K562 (cell line): ENCODE data around the gene POPDC3. TPM values are rescaled to one million over a fixed set of nuclear protein-coding genes. Genes with fewer than 3 reads are reported as not detected.

Source experiments
- ELF2 ChIP-seq: fragments of 250-450 bp; sonication (Bioruptor Pico); IDR thresholded peaks from 2 replicates; pipeline ENCODE4 v1.5.0; 2021; ENCODE audit warnings: mild to moderate bottlenecking
- KDM1A ChIP-seq, 2 experiments: fragments of 450-650 bp; IDR thresholded peaks; 2 replicates each; pipeline ENCODE4 v1.6.1; 2016; ENCODE audit warnings: mild to moderate bottlenecking in 2 of 2
- YBX1 ChIP-seq: fragments of 450-650 bp; IDR thresholded peaks from 2 replicates; pipeline ENCODE4 v1.7.1; 2016; ENCODE audit warnings: mild to moderate bottlenecking
- ZBTB17 ChIP-seq: fragments of 450-650 bp; formaldehyde crosslinking; IDR thresholded peaks from 2 replicates; pipeline ENCODE4 v1.4.0; 2020; ENCODE audit warnings: mild to moderate bottlenecking
- ZNF263 ChIP-seq: sonication (generic); formaldehyde crosslinking; IDR thresholded peaks from 2 replicates; pipeline ENCODE4 v1.8.0; 2022; ENCODE audit warnings: mild to moderate bottlenecking, missing genetic modification reagents, borderline replicate concordance
- ZNF707 ChIP-seq: fragments of 250-450 bp; sonication (Bioruptor Pico); conservative IDR thresholded peaks from 2 replicates; pipeline ENCODE4 v1.8.0; 2022; ENCODE audit warnings: inconsistent platforms, mild to moderate bottlenecking, moderate library complexity
- ZNF77 ChIP-seq: fragments of 250-450 bp; sonication (Bioruptor Pico); IDR thresholded peaks from 2 replicates; pipeline ENCODE4 v1.5.0; 2020
- polyA plus RNA-seq, 8 experiments: library from polyadenylated mRNA; depleted of rRNA in 4 of 8; stranded (reverse) in 5 of 8; unstranded in 3 of 8; fragments of >200 nt; fragmentation: Nextera tagmentation in 2 of 8; fragmentation: Illumina TruSeq in 1 of 8; extraction: Ambion mirVana in 2 of 8; extraction: Trizol in 1 of 8; gene quantifications; 2 replicates each; pipeline versions ENCODE4 v1.2.1 to v1.2.3, GENCODE V29; 2011 to 2014; ENCODE audit warnings: inconsistent platforms in 1 of 8, missing spikeins in 1 of 8
- total RNA-seq, 7 experiments: library from RNA; depleted of rRNA in 6 of 7; stranded (reverse); fragments of >200 nt in 6 of 7; fragmentation: Illumina TruSeq in 2 of 7; extraction: Trizol in 2 of 7; gene quantifications; 2 replicates each; pipeline versions ENCODE4 v1.2.1 to v1.2.3, GENCODE V29; 2011 to 2021; ENCODE audit warnings: low replicate concordance in 1 of 7
- TF ChIP-seq, protein P1 (sequence below), 3 experiments: fragments of 200-800 bp in 1 of 3; fragments of 250-450 bp in 1 of 3; fragments of 450-650 bp in 1 of 3; sonication (Bioruptor Pico) in 1 of 3; sonication (Bioruptor generic) in 1 of 3; formaldehyde crosslinking in 1 of 3; IDR thresholded peaks; 2 replicates each; pipeline versions ENCODE4 v1.6.1 to v1.8.0; 2016 to 2022; ENCODE audit warnings: mild to moderate bottlenecking in 2 of 3, missing genetic modification characterization in 2 of 3, missing compliant biosample characterization in 1 of 3, moderate library complexity in 1 of 3
- TF ChIP-seq, protein P2 (sequence below): fragments of 250-450 bp; sonication (Bioruptor Pico); IDR thresholded peaks from 2 replicates; pipeline ENCODE4 v1.6.1; 2021; ENCODE audit warnings: mild to moderate bottlenecking

POPDC3 gene
- total and polyA plus RNA-seq, 9 of the 15 experiments (the other 6 are each of a cell fraction or from before 2014, with no cell fraction given), result 4.0 to 11.8 (median 5.4) TPM

DNA sequence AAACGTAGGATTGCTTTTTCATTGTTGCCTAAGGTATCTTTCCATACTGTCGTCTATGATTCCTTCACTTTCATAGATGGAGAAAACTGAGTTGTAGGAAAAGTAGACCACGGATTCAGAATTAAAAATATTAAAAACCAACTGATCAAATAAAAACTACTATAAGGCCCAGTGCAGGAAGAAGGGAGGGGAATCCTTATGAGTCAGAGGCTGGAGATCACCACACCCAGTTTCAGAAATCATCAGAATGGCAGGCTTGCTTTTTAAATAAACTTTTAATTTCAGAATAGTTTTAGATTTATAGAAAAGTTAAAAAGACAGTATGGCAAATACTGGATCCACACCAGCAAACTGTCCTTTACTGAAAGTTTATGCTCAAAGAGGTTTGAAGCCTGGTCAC is 32.0 kb upstream of the POPDC3 start (continued):
- no peak for TF ChIP-seq ELF2
- TF ChIP-seq, protein P1, sequence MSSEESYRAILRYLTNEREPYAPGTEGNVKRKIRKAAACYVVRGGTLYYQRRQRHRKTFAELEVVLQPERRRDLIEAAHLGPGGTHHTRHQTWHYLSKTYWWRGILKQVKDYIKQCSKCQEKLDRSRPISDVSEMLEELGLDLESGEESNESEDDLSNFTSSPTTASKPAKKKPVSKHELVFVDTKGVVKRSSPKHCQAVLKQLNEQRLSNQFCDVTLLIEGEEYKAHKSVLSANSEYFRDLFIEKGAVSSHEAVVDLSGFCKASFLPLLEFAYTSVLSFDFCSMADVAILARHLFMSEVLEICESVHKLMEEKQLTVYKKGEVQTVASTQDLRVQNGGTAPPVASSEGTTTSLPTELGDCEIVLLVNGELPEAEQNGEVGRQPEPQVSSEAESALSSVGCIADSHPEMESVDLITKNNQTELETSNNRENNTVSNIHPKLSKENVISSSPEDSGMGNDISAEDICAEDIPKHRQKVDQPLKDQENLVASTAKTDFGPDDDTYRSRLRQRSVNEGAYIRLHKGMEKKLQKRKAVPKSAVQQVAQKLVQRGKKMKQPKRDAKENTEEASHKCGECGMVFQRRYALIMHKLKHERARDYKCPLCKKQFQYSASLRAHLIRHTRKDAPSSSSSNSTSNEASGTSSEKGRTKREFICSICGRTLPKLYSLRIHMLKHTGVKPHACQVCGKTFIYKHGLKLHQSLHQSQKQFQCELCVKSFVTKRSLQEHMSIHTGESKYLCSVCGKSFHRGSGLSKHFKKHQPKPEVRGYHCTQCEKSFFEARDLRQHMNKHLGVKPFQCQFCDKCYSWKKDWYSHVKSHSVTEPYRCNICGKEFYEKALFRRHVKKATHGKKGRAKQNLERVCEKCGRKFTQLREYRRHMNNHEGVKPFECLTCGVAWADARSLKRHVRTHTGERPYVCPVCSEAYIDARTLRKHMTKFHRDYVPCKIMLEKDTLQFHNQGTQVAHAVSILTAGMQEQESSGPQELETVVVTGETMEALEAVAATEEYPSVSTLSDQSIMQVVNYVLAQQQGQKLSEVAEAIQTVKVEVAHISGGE (CRISPR knock-in tag; IDR thresholded peaks at IDR 0.05), result no peak
- TF ChIP-seq KDM1A (IDR thresholded peaks at IDR 0.05), result no peak
- TF ChIP-seq ZNF263 (CRISPR knock-in tag), result no peak
- no peak for TF ChIP-seq ZBTB17 (CRISPR knock-in tag)
- TF ChIP-seq ZNF77, result no peak
- TF ChIP-seq YBX1, result no peak
- TF ChIP-seq, protein P2, sequence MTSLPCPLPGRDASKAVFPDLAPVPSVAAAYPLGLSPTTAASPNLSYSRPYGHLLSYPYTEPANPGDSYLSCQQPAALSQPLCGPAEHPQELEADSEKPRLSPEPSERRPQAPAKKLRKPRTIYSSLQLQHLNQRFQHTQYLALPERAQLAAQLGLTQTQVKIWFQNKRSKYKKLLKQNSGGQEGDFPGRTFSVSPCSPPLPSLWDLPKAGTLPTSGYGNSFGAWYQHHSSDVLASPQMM (CRISPR knock-in tag), result no peak
- no peak for TF ChIP-seq ZNF707 (CRISPR knock-in tag)
